ENCODE data around the gene FDX2.

FDX2 gene

GRCh38 chr19:10353793-10354391 is 38.1 kb upstream of the FDX2 start:
- no peak for TF ChIP-seq CTCF (IDR thresholded peaks at IDR 0.05; ENCODE audit: borderline replicate concordance, insufficient read depth, low read depth, low read length)
- no peak overlapping the region for H3K4me3 ChIP-seq (ENCODE audit: low read depth, low read length)

GRCh38 chr19:10352764-10353671 is 37.2 kb upstream of the FDX2 start:
- H3K4me3 ChIP-seq (ENCODE audit: low read depth, low read length): no peak overlapping the region
- TF ChIP-seq CTCF (IDR thresholded peaks at IDR 0.05; ENCODE audit: borderline replicate concordance, insufficient read depth, low read depth, low read length): no peak

GRCh38 chr19:10346509-10346908 is 30.7 kb upstream of the FDX2 start:
- no peak for TF ChIP-seq CTCF (IDR thresholded peaks at IDR 0.05; ENCODE audit: borderline replicate concordance, insufficient read depth, low read depth, low read length)
- no peak overlapping the region for H3K4me3 ChIP-seq (ENCODE audit: low read depth, low read length)

GRCh38 chr19:10344780-10345179 is 29.0 kb upstream of the FDX2 start:
- TF ChIP-seq CTCF (IDR thresholded peaks at IDR 0.05; ENCODE audit: borderline replicate concordance, insufficient read depth, low read depth, low read length): no peak

GRCh38 chr19:10343495-10343894 is 27.7 kb upstream of the FDX2 start:
- TF ChIP-seq CTCF (IDR thresholded peaks at IDR 0.05; ENCODE audit: borderline replicate concordance, insufficient read depth, low read depth, low read length): no peak
- H3K4me3 ChIP-seq (ENCODE audit: low read depth, low read length): no peak overlapping the region

More at GRCh38 chr19:10344780-10345179, 29.0 kb upstream of the FDX2 start:
- no peak overlapping the region for H3K4me3 ChIP-seq (ENCODE audit: low read depth, low read length)

GRCh38 chr19:10339977-10340376 is 24.2 kb upstream of the FDX2 start:
- peak overlapping the region; percentile 55 for H3K4me3 ChIP-seq (ENCODE audit: low read depth, low read length)
- no peak for TF ChIP-seq CTCF (IDR thresholded peaks at IDR 0.05; ENCODE audit: borderline replicate concordance, insufficient read depth, low read depth, low read length)
